Measurements from ENCODE around the gene MAD1L1. TPM values are rescaled to one million over a fixed set of nuclear protein-coding genes. Genes with fewer than 3 reads are reported as not detected.

Gene MAD1L1
- total and polyA plus RNA-seq, 2 of the 8 experiments (the other 6 are each of a cell fraction or from before 2014, with no cell fraction given), result 40.4 to 44.6 TPM

GRCh38 chr7:1926908-1927306, 305.8 kb downstream of the MAD1L1 start:
- H4K8ac ChIP-seq (ENCODE audit: extremely low read depth, insufficient read depth, low read length), result no peak overlapping the region
- ChIA-PET CTCF (ENCODE audit: partially characterized antibody) (interaction anchor here (0.6 to 1.8 kb wide), 4 partner anchors 13 to 283 kb away, joined by 3 to 5 read pairs (median 4); no protein-coding TSS in a partner anchor), POLR2A (ENCODE audit: partially characterized antibody) (no interaction called here)
- no peak overlapping the region for H2BK5ac ChIP-seq (ENCODE audit: low read depth, low read length)
- no peak overlapping the region for H2AK5ac ChIP-seq (ENCODE audit: low read depth, low read length)
- H3K9ac ChIP-seq (replicated peaks in 1 of 4; ENCODE audit: extremely low read depth in 1 of 4, low read depth in 3 of 4, low read length in 3 of 4), result no peak overlapping the region
- H2AFZ ChIP-seq (ENCODE audit: low read length), result no peak overlapping the region
- H3K18ac ChIP-seq (ENCODE audit: extremely low read depth, low read length), result no peak overlapping the region
- H3K36me3 ChIP-seq (ENCODE audit: control insufficient read depth in 2 of 4, insufficient read depth in 4 of 4, low read length in 3 of 4), result no peaks in the 10 kb centered on the region; a peak in 1 of 8 replicates
- H3K4me2 ChIP-seq (ENCODE audit: insufficient read depth in 1 of 2, low read depth in 2 of 2, low read length in 2 of 2), result no peak overlapping the region
- FAIRE-seq (no peak), DNase-seq (ENCODE audit: low read depth in 1 of 2, low spot score in 2 of 2) (no peak)
- H2BK20ac ChIP-seq (ENCODE audit: low read length), result no peak overlapping the region
- H2BK12ac ChIP-seq (ENCODE audit: low read depth, low read length), result no peak overlapping the region
- H3K56ac ChIP-seq (replicated peaks; ENCODE audit: insufficient read length, low read depth, low read length), result no peak overlapping the region
- no peak overlapping the region for H2BK120ac ChIP-seq (replicated peaks; ENCODE audit: low read depth, low read length)
- 89% methylated on average over 5 of the region's 5 CpGs; no CpG with 5 or more reads in 1 of the 2 experiments for WGBS, 2 experiments (ENCODE audit: extremely low coverage in 1 of 2, insufficient coverage in 1 of 2, insufficient read length in 1 of 2, insufficient replicate concordance in 2 of 2, low coverage in 1 of 2, low lambda C conversion rate in 2 of 2, missing lambda C conversion rate in 1 of 2)
- H3K23me2 ChIP-seq (ENCODE audit: low read depth, low read length), result no peaks in the 10 kb centered on the region
- no peak for TF ChIP-seq NANOG (IDR thresholded peaks at IDR 0.05; ENCODE audit: insufficient read depth, low read depth, low read length, poor library complexity, severe bottlenecking)
- TF ChIP-seq SAP30 (IDR thresholded peaks at IDR 0.05; ENCODE audit: insufficient read depth, insufficient replicate concordance, low read length), result no peak
- TF ChIP-seq BCL11A (IDR thresholded peaks at IDR 0.05; ENCODE audit: low read depth in 2 of 2, low read length in 2 of 2), result no peak
- TF ChIP-seq CHD1 (IDR thresholded peaks at IDR 0.05; ENCODE audit: low read depth, low read length), result no peak
- TF ChIP-seq RAD21 (IDR thresholded peaks at IDR 0.05 in 1 of 2, conservative IDR thresholded peaks at IDR 0.05 in 1 of 2; ENCODE audit: low read depth in 2 of 2, low read length in 2 of 2), result no peak
- no peaks in the 10 kb centered on the region for H3K79me2 ChIP-seq (ENCODE audit: control insufficient read depth in 1 of 2, insufficient read depth in 2 of 2, low read length in 2 of 2)
- H3K14ac ChIP-seq (ENCODE audit: insufficient read length), result no peak overlapping the region
- no peak overlapping the region for H3K27ac ChIP-seq (ENCODE audit: low read depth, low read length)
- no peak overlapping the region for H3K4me3 ChIP-seq (ENCODE audit: extremely low read depth in 1 of 4, insufficient read depth in 2 of 4, low read depth in 3 of 4, low read length in 4 of 4)
- H3K9me3 ChIP-seq (ENCODE audit: insufficient read depth in 2 of 2, low read depth in 1 of 2, low read length in 1 of 2), result peaks cover 0 to 9% of the 10 kb centered on the region in 2 experiments; a peak in 2 of 4 replicates
- H3K4me1 ChIP-seq (replicated peaks in 1 of 4; ENCODE audit: control insufficient read depth in 3 of 4, insufficient read depth in 4 of 4, low read length in 3 of 4), result no peaks in the 10 kb centered on the region
- no peak overlapping the region for H4K91ac ChIP-seq (replicated peaks; ENCODE audit: insufficient read length, low read length)
- no peak overlapping the region for H3K23ac ChIP-seq (ENCODE audit: insufficient read length)
- peaks cover 5% of the 10 kb centered on the region for H3K79me1 ChIP-seq (ENCODE audit: low read depth, low read length)
- no peak overlapping the region for H2BK15ac ChIP-seq (ENCODE audit: low read length)
- no peak overlapping the region for H3K4ac ChIP-seq (replicated peaks; ENCODE audit: insufficient read length, low read depth, low read length)
- H4K5ac ChIP-seq (ENCODE audit: insufficient read length, low read depth, low read length), result no peak overlapping the region
- peaks cover 0 to 6% of the 10 kb centered on the region in 2 experiments for H4K20me1 ChIP-seq (replicated peaks in 1 of 2; ENCODE audit: control insufficient read depth in 1 of 2, insufficient read depth in 2 of 2, low read length in 2 of 2)
- H3K27me3 ChIP-seq (replicated peaks in 1 of 4; ENCODE audit: control insufficient read depth in 3 of 4, extremely low read depth in 1 of 4, insufficient read depth in 3 of 4, low read length in 3 of 4), result no peaks in the 10 kb centered on the region
